GM19099 (cell line): ENCODE results near the gene MED27.

Source experiments
- POLR2A ChIP-seq: IDR thresholded peaks from 3 replicates; pipeline ENCODE4 v1.6.1; 2011; ENCODE audit warnings: low read depth; ENCODE audit not compliant: insufficient read length; ENCODE audit errors: extremely low read depth

The MED27 gene

GRCh38 chr9:131925677-131926177 lies 153.9 kb downstream of the MED27 start:
- TF ChIP-seq POLR2A, result no peak

GRCh38 chr9:131923766-131924165 lies 155.9 kb downstream of the MED27 start:
- TF ChIP-seq POLR2A, result no peak

GRCh38 chr9:131923132-131923671 lies 156.5 kb downstream of the MED27 start:
- no peak for TF ChIP-seq POLR2A

GRCh38 chr9:131919216-131919615 lies 160.5 kb downstream of the MED27 start:
- TF ChIP-seq POLR2A, result no peak

- no peak for TF ChIP-seq POLR2A
Observed at GRCh38 chr9:131918481-131918880, 161.2 kb downstream of the MED27 start.

GRCh38 chr9:131917009-131917408 lies 162.7 kb downstream of the MED27 start:
- no peak for TF ChIP-seq POLR2A

GRCh38 chr9:131915181-131915580 lies 164.5 kb downstream of the MED27 start:
- no peak for TF ChIP-seq POLR2A

GRCh38 chr9:131912671-131913070 lies 167.0 kb downstream of the MED27 start:
- TF ChIP-seq POLR2A, result no peak

GRCh38 chr9:131912069-131912468 lies 167.6 kb downstream of the MED27 start:
- TF ChIP-seq POLR2A, result no peak

GRCh38 chr9:131910572-131910971 lies 169.1 kb downstream of the MED27 start:
- TF ChIP-seq POLR2A, result no peak

- no peak for TF ChIP-seq POLR2A
Observed at GRCh38 chr9:131905144-131905543, 174.5 kb downstream of the MED27 start.

- no peak for TF ChIP-seq POLR2A
Observed at GRCh38 chr9:131899296-131900228, 180.1 kb downstream of the MED27 start.

GRCh38 chr9:131892902-131893500 lies 186.7 kb downstream of the MED27 start:
- TF ChIP-seq POLR2A, result no peak

- no peak for TF ChIP-seq POLR2A
Observed at GRCh38 chr9:131892162-131892707, 187.4 kb downstream of the MED27 start.

GRCh38 chr9:131891598-131891997 lies 188.1 kb downstream of the MED27 start:
- no peak for TF ChIP-seq POLR2A
